ENCODE data around the gene PRSS53.

The PRSS53 gene

DNA sequence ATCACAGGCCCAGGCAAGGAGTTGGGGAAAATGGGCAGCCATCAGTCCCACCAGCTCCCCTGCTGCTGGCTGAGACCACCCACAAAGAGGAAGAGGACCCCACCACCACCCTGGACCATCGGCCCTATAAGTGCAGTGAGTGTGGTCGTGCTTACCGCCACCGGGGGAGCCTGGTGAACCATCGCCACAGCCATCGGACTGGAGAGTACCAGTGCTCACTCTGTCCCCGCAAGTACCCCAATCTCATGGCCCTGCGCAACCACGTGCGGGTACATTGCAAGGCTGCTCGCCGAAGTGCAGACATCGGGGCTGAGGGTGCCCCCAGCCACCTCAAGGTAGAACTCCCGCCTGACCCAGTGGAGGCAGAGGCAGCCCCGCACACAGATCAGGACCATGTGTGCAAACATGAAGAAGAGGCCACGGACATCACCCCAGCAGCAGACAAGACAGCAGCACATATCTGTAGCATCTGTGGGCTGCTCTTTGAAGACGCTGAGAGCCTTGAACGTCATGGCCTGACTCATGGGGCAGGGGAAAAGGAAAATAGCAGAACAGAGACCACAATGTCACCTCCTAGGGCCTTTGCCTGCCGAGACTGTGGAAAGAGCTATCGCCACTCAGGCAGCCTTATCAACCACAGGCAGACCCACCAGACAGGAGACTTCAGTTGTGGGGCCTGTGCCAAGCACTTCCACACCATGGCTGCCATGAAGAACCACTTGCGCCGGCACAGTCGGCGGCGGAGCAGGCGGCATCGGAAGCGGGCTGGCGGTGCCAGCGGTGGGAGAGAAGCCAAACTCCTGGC is 10.9 kb downstream of the PRSS53 start:
- Histone ChIP-seq H3K36me3 (ENCODE audit: insufficient read depth, low read length) (peaks cover 72% of the 10 kb centered on the region), H3K79me2 (ENCODE audit: insufficient read depth, low read length) (peaks cover 87% of the 10 kb centered on the region), H3K27me3 (ENCODE audit: insufficient read depth, low read length, poor library complexity) (no peaks in the 10 kb centered on the region), H3K4me1 (ENCODE audit: insufficient read depth, low read length) (peaks cover 26% of the 10 kb centered on the region), H3K9me3 (ENCODE audit: insufficient read depth, low read length, severe bottlenecking) (no peaks in the 10 kb centered on the region), H2AFZ (ENCODE audit: low read depth, low read length) (no peak overlapping the region), H3K4me3 (ENCODE audit: low read depth in 1 of 2, low read length in 2 of 2) (no peak overlapping the region), H4K20me1 (ENCODE audit: insufficient read depth, low read length) (peaks cover 72% of the 10 kb centered on the region), H3K9ac (ENCODE audit: low read depth, low read length) (no peak overlapping the region), H3K4me2 (ENCODE audit: insufficient read depth, low read length) (no peak overlapping the region), H3K27ac (ENCODE audit: low read length) (no peak overlapping the region)
- no peak for DNase-seq
- no peak for TF ChIP-seq EZH2 (IDR thresholded peaks at IDR 0.05; ENCODE audit: borderline replicate concordance, low read depth, low read length, severe bottlenecking)
- TF ChIP-seq, protein P1, sequence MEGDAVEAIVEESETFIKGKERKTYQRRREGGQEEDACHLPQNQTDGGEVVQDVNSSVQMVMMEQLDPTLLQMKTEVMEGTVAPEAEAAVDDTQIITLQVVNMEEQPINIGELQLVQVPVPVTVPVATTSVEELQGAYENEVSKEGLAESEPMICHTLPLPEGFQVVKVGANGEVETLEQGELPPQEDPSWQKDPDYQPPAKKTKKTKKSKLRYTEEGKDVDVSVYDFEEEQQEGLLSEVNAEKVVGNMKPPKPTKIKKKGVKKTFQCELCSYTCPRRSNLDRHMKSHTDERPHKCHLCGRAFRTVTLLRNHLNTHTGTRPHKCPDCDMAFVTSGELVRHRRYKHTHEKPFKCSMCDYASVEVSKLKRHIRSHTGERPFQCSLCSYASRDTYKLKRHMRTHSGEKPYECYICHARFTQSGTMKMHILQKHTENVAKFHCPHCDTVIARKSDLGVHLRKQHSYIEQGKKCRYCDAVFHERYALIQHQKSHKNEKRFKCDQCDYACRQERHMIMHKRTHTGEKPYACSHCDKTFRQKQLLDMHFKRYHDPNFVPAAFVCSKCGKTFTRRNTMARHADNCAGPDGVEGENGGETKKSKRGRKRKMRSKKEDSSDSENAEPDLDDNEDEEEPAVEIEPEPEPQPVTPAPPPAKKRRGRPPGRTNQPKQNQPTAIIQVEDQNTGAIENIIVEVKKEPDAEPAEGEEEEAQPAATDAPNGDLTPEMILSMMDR (IDR thresholded peaks at IDR 0.05; ENCODE audit: borderline replicate concordance, extremely low read depth, low read length, poor library complexity, severe bottlenecking), result peak; percentile 10
- no peak for ATAC-seq (ENCODE audit: insufficient read depth, low read depth)

GRCh38 chr16:31077024-31077423 is 11.7 kb downstream of the PRSS53 start:
- peaks cover 31% of the 10 kb centered on the region for H3K4me1 ChIP-seq (ENCODE audit: insufficient read depth, low read length)
- peaks cover 64% of the 10 kb centered on the region for H3K36me3 ChIP-seq (ENCODE audit: insufficient read depth, low read length)
- no peak for ATAC-seq (ENCODE audit: insufficient read depth, low read depth)

DNA sequence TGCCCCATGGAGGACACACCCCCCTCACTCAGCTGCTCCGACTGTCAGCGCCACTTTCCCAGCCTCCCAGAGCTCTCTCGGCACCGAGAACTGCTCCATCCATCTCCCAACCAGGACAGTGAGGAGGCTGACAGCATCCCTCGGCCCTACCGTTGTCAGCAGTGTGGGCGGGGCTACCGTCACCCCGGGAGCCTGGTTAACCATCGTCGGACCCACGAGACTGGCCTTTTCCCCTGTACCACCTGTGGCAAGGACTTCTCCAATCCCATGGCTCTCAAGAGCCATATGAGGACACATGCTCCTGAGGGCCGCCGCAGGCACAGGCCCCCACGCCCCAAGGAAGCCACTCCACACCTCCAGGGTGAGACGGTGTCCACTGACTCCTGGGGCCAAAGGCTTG is 12.4 kb downstream of the PRSS53 start:
- Histone ChIP-seq H3K36me3 (ENCODE audit: insufficient read depth, low read length) (peaks cover 59% of the 10 kb centered on the region), H2AFZ (ENCODE audit: low read depth, low read length) (no peak overlapping the region), H3K9ac (ENCODE audit: low read depth, low read length) (no peak overlapping the region), H4K20me1 (ENCODE audit: insufficient read depth, low read length) (peaks cover 59% of the 10 kb centered on the region), H3K4me3 (ENCODE audit: low read depth in 1 of 2, low read length in 2 of 2) (no peak overlapping the region), H3K79me2 (ENCODE audit: insufficient read depth, low read length) (peaks cover 94% of the 10 kb centered on the region), H3K9me3 (ENCODE audit: insufficient read depth, low read length, severe bottlenecking) (no peaks in the 10 kb centered on the region), H3K27ac (ENCODE audit: low read length) (no peak overlapping the region), H3K27me3 (ENCODE audit: insufficient read depth, low read length, poor library complexity) (no peaks in the 10 kb centered on the region), H3K4me1 (ENCODE audit: insufficient read depth, low read length) (peaks cover 33% of the 10 kb centered on the region), H3K4me2 (ENCODE audit: insufficient read depth, low read length) (peak overlapping the region; percentile 81; the same call in 1 of the 2 replicates)
- no peak for DNase-seq
- TF ChIP-seq EZH2 (IDR thresholded peaks at IDR 0.05; ENCODE audit: borderline replicate concordance, low read depth, low read length, severe bottlenecking), result no peak
- TF ChIP-seq, protein P1 (IDR thresholded peaks at IDR 0.05; ENCODE audit: borderline replicate concordance, extremely low read depth, low read length, poor library complexity, severe bottlenecking), result no peak
- ATAC-seq (ENCODE audit: insufficient read depth, low read depth), result no peak

More at GRCh38 chr16:31077024-31077423, 11.7 kb downstream of the PRSS53 start:
- no peak overlapping the region for H3K4me2 ChIP-seq (ENCODE audit: insufficient read depth, low read length)
- H3K79me2 ChIP-seq (ENCODE audit: insufficient read depth, low read length), result peaks cover 90% of the 10 kb centered on the region
- H3K27me3 ChIP-seq (ENCODE audit: insufficient read depth, low read length, poor library complexity), result no peaks in the 10 kb centered on the region
- H2AFZ ChIP-seq (ENCODE audit: low read depth, low read length), result no peak overlapping the region
- no peak overlapping the region for H3K9ac ChIP-seq (ENCODE audit: low read depth, low read length)
- peaks cover 66% of the 10 kb centered on the region for H4K20me1 ChIP-seq (ENCODE audit: insufficient read depth, low read length)
- no peak for DNase-seq
- H3K9me3 ChIP-seq (ENCODE audit: insufficient read depth, low read length, severe bottlenecking), result no peaks in the 10 kb centered on the region
- H3K4me3 ChIP-seq (ENCODE audit: low read depth in 1 of 2, low read length in 2 of 2), result no peak overlapping the region
- TF ChIP-seq EZH2 (IDR thresholded peaks at IDR 0.05; ENCODE audit: borderline replicate concordance, low read depth, low read length, severe bottlenecking), result no peak
- TF ChIP-seq, protein P1 (IDR thresholded peaks at IDR 0.05; ENCODE audit: borderline replicate concordance, extremely low read depth, low read length, poor library complexity, severe bottlenecking), result no peak
- H3K27ac ChIP-seq (ENCODE audit: low read length), result no peak overlapping the region
